HCT116 (cell line): Measurements from ENCODE around the gene SLC2A9. TPM values are rescaled to one million over a fixed set of nuclear protein-coding genes. Genes with fewer than 3 reads are reported as not detected.

Experiments used
- ATAC-seq: fragments of 200-7000 bp; cut with Tn5 transposase; 2 replicates; pipeline ENCODE4 v1.9.1; 2020; ENCODE audit warnings: mild to moderate bottlenecking, moderate library complexity
- BruUV-seq: library from RNA; stranded (reverse); fragments of 400-500 nt; replicated peaks from 2 replicates; lab custom pipeline; 2021; lab: Mats Ljungman, UMichigan
- CTCF ChIA-PET: fragments of 300-600 bp; sonication (Branson Sonifier 250); formaldehyde crosslinking; loops from one replicate; lab custom pipeline; 2021; ENCODE audit warnings: antibody characterized with exemption; lab: Charles Lee
- POLR2A ChIA-PET: fragments of 300-600, 350-600 bp; sonication (Branson Sonifier 250); formaldehyde crosslinking; loops from one replicate; lab custom pipeline; 2021; ENCODE audit warnings: antibody characterized with exemption; lab: Charles Lee
- RAD21 ChIA-PET, 2 experiments: fragments of 300-600 bp; sonication (Branson Sonifier 250); formaldehyde crosslinking; loops; one replicate each; lab custom pipeline; 2023; ENCODE audit warnings: low total read pairs in 2 of 2; ENCODE audit not compliant: uncharacterized antibody in 2 of 2, unreplicated experiment in 2 of 2, low non-redundant PET in 1 of 2; lab: Charles Lee
- DNase-seq: peaks from one replicate; pipeline ENCODE4 v3.0.0-alpha.2; 2010; ENCODE audit warnings: low read depth, low spot score
- H2AFZ ChIP-seq: fragments of 200-600 bp; shearing (Covaris generic), sonication (generic); 2 replicates; pipeline ENCODE4 v1.6.1; 2017; ENCODE audit warnings: low read depth, mixed run types, mixed read lengths, antibody characterized with exemption, low read length; ENCODE audit not compliant: poor library complexity, severe bottlenecking
- H3K27ac ChIP-seq: 2 replicates; pipeline ENCODE4 v1.5.1; 2012; ENCODE audit warnings: low read depth, low read length
- H3K27me3 ChIP-seq: fragments of 200-600 bp; sonication (generic); 2 replicates; pipeline ENCODE4 v1.6.1; 2016; ENCODE audit warnings: mixed run types, low read length, mixed read lengths; ENCODE audit not compliant: insufficient read depth
- H3K36me3 ChIP-seq, 2 experiments: fragments of 200-500 bp in 1 of 2; fragments of 200-600 bp in 1 of 2; sonication (Bioruptor generic) in 1 of 2; sonication (generic) in 1 of 2; 2 replicates each; pipeline versions ENCODE4 v1.5.1 to v1.6.1; 2014 to 2016; ENCODE audit warnings: low read length in 2 of 2, inconsistent platforms in 1 of 2, mixed read lengths in 1 of 2, mixed run types in 1 of 2; ENCODE audit not compliant: insufficient read depth in 2 of 2, control insufficient read depth in 1 of 2
- H3K4me1 ChIP-seq, 2 experiments: fragments of 200-600 bp in 1 of 2; sonication (generic) in 1 of 2; 2 replicates each; pipeline versions ENCODE4 v1.5.1 to v1.6.1; 2012 to 2017; ENCODE audit warnings: low read length in 2 of 2, inconsistent platforms in 1 of 2, mild to moderate bottlenecking in 1 of 2, mixed read lengths in 1 of 2, mixed run types in 1 of 2, moderate library complexity in 1 of 2; ENCODE audit not compliant: insufficient read depth in 2 of 2, control insufficient read depth in 1 of 2
- H3K4me2 ChIP-seq: fragments of 200-600 bp; sonication (generic); 2 replicates; pipeline ENCODE4 v1.6.1; 2017; ENCODE audit warnings: mixed run types, low read length, mixed read lengths
- H3K4me3 ChIP-seq, 2 experiments: fragments of 200-600 bp in 1 of 2; sonication (generic) in 1 of 2; replicated peaks in 1 of 2; 2 replicates each; pipeline ENCODE4 v1.5.1; 2011 to 2016; ENCODE audit warnings: low read length in 2 of 2, control low read depth in 1 of 2, low read depth in 1 of 2, mild to moderate bottlenecking in 1 of 2, mixed read lengths in 1 of 2, mixed run types in 1 of 2
- H3K79me2 ChIP-seq: fragments of 200-600 bp; sonication (generic); 2 replicates; pipeline ENCODE4 v1.6.1; 2017; ENCODE audit warnings: mild to moderate bottlenecking, mixed run types, low read length, moderate library complexity, mixed read lengths; ENCODE audit not compliant: insufficient read depth
- H3K9ac ChIP-seq: fragments of 200-600 bp; sonication (generic); 2 replicates; pipeline ENCODE4 v1.6.1; 2016; ENCODE audit warnings: low read length, mixed read lengths
- H3K9me2 ChIP-seq: fragments of 200-600 bp; sonication (generic), shearing (Covaris generic); 2 replicates; pipeline ENCODE4 v1.6.1; 2017; ENCODE audit warnings: mixed run types, mild to moderate bottlenecking, moderate library complexity; ENCODE audit not compliant: insufficient read depth
- H3K9me3 ChIP-seq, 2 experiments: fragments of 200-500 bp in 1 of 2; fragments of 200-600 bp in 1 of 2; sonication (Bioruptor generic) in 1 of 2; sonication (generic) in 1 of 2; 2 replicates each; pipeline ENCODE4 v1.6.1; 2014 to 2017; ENCODE audit warnings: low read length in 2 of 2, mixed read lengths in 2 of 2, inconsistent platforms in 1 of 2, low read depth in 1 of 2, mild to moderate bottlenecking in 1 of 2, mixed run types in 1 of 2, moderate library complexity in 1 of 2; ENCODE audit not compliant: control insufficient read depth in 1 of 2, insufficient read depth in 1 of 2
- H4K20me1 ChIP-seq: fragments of 200-600 bp; sonication (generic), shearing (Covaris generic); 2 replicates; pipeline ENCODE4 v1.6.1; 2017; ENCODE audit warnings: mixed run types, mild to moderate bottlenecking, moderate library complexity; ENCODE audit not compliant: insufficient read depth
- EGR1 ChIP-seq: IDR thresholded peaks from 2 replicates; pipeline ENCODE4 v1.6.1; 2012; ENCODE audit warnings: low read depth
- ELF1 ChIP-seq: IDR thresholded peaks from 2 replicates; pipeline ENCODE4 v1.6.1; 2012; ENCODE audit warnings: low read depth, borderline replicate concordance
- EZH2 ChIP-seq: fragments of 200-600 bp; sonication (generic); IDR thresholded peaks from 2 replicates; pipeline ENCODE4 v1.6.1; 2017; ENCODE audit warnings: antibody characterized with exemption, mixed run types
- EZH2phosphoT487 ChIP-seq: fragments of 200-600 bp; IDR thresholded peaks from 2 replicates; pipeline ENCODE4 v1.6.1; 2018; ENCODE audit warnings: antibody characterized with exemption, borderline replicate concordance
- FOSL1 ChIP-seq: IDR thresholded peaks from 2 replicates; pipeline ENCODE4 v1.6.1; 2012; ENCODE audit warnings: low read depth
- JUND ChIP-seq: IDR thresholded peaks from 2 replicates; pipeline ENCODE4 v1.6.1; 2012
- POLR2A ChIP-seq: IDR thresholded peaks from 2 replicates; pipeline ENCODE4 v1.7.0; 2011; ENCODE audit warnings: borderline replicate concordance; ENCODE audit not compliant: insufficient read depth, insufficient read length; ENCODE audit errors: extremely low read depth
- RAD21 ChIP-seq: IDR thresholded peaks from 2 replicates; pipeline ENCODE4 v1.6.1; 2012; ENCODE audit warnings: low read depth, mild to moderate bottlenecking
- SIN3A ChIP-seq: IDR thresholded peaks from 2 replicates; pipeline ENCODE4 v1.6.1; 2012; ENCODE audit warnings: low read depth
- SP1 ChIP-seq: IDR thresholded peaks from 2 replicates; pipeline ENCODE4 v1.6.1; 2012; ENCODE audit warnings: low read depth
- intact Hi-C: fragments of 100-400 bp; cut with micrococcal nuclease; formaldehyde crosslinking; loops from 2 replicates; pipeline ENCODE4 v1.10.0; 2022
- total RNA-seq: library from RNA; stranded (reverse); gene quantifications from one replicate; pipeline ENCODE4 v1.2.1, GENCODE V29; 2021; ENCODE audit not compliant: unreplicated experiment
- TF ChIP-seq, protein P1 (sequence below): IDR thresholded peaks from 2 replicates; pipeline ENCODE4 v1.6.1; 2012; ENCODE audit warnings: low read depth
- TF ChIP-seq, protein P2 (sequence below), 3 experiments: fragments of 200-600 bp in 1 of 3; sonication (generic) in 1 of 3; IDR thresholded peaks in 2 of 3; conservative IDR thresholded peaks in 1 of 3; 2 replicates each; pipeline ENCODE4 v1.5.1; 2012 to 2017; ENCODE audit warnings: low read depth in 2 of 3, low read length in 2 of 3, antibody characterized with exemption in 1 of 3, borderline replicate concordance in 1 of 3, control low read depth in 1 of 3, mild to moderate bottlenecking in 1 of 3, mixed read lengths in 1 of 3, mixed run types in 1 of 3, moderate library complexity in 1 of 3; ENCODE audit not compliant: insufficient read depth in 1 of 3

Gene SLC2A9
- total RNA-seq, 1 experiment from 2014 or later, result 2.2 TPM

DNA sequence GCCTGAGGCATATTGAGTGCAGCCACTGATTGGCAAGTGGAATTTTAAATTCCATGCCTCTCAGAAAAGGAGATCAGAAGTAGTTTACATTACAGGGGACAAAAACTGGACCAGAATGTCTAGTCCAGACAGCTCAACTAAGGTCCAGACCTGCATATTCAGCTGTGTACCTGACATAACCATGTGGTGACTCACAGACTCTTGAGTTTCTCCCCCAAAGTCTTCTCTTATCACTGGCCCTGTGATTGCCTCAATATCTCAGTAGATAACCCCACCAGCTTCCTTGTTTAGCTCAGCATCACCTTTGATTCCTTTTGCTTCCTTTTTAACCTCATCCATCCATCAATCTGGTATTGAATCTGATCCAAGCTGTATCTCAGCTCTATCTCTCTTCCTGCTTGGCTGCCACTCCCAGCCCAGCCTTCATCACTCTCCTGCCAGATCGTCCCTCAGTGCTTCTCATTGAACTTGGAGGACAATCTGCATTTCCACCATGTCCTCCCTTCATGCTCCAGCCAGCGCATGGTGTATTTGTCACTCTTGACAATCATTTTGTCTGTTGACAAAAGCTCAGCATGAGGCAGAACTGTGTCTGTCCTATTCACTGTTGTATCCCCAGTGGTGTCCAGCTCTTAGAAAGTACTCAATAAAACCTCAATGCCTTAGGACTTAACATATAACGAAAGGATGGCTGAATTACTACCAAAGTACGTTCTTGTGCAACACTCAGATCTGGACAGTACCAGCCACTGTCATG is 27.8 kb upstream of the SLC2A9 start (continued):
- TF ChIP-seq, protein P1, sequence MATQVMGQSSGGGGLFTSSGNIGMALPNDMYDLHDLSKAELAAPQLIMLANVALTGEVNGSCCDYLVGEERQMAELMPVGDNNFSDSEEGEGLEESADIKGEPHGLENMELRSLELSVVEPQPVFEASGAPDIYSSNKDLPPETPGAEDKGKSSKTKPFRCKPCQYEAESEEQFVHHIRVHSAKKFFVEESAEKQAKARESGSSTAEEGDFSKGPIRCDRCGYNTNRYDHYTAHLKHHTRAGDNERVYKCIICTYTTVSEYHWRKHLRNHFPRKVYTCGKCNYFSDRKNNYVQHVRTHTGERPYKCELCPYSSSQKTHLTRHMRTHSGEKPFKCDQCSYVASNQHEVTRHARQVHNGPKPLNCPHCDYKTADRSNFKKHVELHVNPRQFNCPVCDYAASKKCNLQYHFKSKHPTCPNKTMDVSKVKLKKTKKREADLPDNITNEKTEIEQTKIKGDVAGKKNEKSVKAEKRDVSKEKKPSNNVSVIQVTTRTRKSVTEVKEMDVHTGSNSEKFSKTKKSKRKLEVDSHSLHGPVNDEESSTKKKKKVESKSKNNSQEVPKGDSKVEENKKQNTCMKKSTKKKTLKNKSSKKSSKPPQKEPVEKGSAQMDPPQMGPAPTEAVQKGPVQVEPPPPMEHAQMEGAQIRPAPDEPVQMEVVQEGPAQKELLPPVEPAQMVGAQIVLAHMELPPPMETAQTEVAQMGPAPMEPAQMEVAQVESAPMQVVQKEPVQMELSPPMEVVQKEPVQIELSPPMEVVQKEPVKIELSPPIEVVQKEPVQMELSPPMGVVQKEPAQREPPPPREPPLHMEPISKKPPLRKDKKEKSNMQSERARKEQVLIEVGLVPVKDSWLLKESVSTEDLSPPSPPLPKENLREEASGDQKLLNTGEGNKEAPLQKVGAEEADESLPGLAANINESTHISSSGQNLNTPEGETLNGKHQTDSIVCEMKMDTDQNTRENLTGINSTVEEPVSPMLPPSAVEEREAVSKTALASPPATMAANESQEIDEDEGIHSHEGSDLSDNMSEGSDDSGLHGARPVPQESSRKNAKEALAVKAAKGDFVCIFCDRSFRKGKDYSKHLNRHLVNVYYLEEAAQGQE, result no peak
- TF ChIP-seq EZH2phosphoT487, result no peak
- TF ChIP-seq, protein P2, sequence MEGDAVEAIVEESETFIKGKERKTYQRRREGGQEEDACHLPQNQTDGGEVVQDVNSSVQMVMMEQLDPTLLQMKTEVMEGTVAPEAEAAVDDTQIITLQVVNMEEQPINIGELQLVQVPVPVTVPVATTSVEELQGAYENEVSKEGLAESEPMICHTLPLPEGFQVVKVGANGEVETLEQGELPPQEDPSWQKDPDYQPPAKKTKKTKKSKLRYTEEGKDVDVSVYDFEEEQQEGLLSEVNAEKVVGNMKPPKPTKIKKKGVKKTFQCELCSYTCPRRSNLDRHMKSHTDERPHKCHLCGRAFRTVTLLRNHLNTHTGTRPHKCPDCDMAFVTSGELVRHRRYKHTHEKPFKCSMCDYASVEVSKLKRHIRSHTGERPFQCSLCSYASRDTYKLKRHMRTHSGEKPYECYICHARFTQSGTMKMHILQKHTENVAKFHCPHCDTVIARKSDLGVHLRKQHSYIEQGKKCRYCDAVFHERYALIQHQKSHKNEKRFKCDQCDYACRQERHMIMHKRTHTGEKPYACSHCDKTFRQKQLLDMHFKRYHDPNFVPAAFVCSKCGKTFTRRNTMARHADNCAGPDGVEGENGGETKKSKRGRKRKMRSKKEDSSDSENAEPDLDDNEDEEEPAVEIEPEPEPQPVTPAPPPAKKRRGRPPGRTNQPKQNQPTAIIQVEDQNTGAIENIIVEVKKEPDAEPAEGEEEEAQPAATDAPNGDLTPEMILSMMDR (IDR thresholded peaks at IDR 0.05 in 2 of 3, conservative IDR thresholded peaks at IDR 0.05 in 1 of 3; ENCODE audit: borderline replicate concordance in 1 of 3, insufficient read depth in 1 of 3, low read depth in 2 of 3, low read length in 2 of 3), result no peak
- no peak for TF ChIP-seq RAD21
- TF ChIP-seq, all 23 proteins: peak for 0

DNA sequence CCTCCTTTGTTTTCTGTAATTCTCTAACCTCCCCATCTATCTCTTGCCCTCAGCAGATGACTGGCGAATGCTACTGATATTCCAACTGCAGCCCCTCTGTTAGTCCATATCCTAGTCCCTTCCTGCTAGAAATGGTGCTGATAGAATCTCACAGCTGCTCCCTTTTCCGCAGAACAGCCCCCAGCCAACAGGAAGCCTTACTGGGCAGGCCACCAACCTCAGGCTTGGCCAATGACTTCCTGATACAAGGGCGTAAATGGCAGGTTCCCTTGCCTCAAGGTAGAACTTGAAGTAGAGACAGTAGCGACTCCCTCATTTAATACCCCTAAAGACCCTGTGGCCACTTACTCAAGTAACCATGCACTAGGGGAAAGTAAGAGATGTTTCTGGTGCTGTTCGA is 26.7 kb upstream of the SLC2A9 start:
- Histone ChIP-seq H3K27ac (no peak overlapping the region), H3K9me2 (no peaks in the 10 kb centered on the region), H3K36me3 (no peaks in the 10 kb centered on the region), H3K9ac (no peak overlapping the region), H3K27me3 (no peaks in the 10 kb centered on the region), H3K4me1 (peaks cover 25 to 42% of the 10 kb centered on the region in 2 experiments), H3K4me2 (no peak overlapping the region), H3K4me3 (no peak overlapping the region), H2AFZ (no peak overlapping the region), H3K79me2 (no peaks in the 10 kb centered on the region), H3K9me3 (peaks cover 0 to 1% of the 10 kb centered on the region in 2 experiments; a peak in 2 of 4 replicates), H4K20me1 (no peaks in the 10 kb centered on the region)
- intact Hi-C loops, result no loop called here
- ChIA-PET RAD21 (no interaction called here), POLR2A (no interaction called here), CTCF (no interaction called here)
- DNase-seq, result no peak
- no peak for ATAC-seq
- no TSS peak for BruUV-seq
- TF ChIP-seq FOSL1, result no peak
- TF ChIP-seq, protein P1, result no peak
- TF ChIP-seq, protein P2 (IDR thresholded peaks at IDR 0.05 in 2 of 3, conservative IDR thresholded peaks at IDR 0.05 in 1 of 3; ENCODE audit: borderline replicate concordance in 1 of 3, insufficient read depth in 1 of 3, low read depth in 2 of 3, low read length in 2 of 3), result no peak
- no peak for TF ChIP-seq JUND
- no peak for TF ChIP-seq POLR2A
- TF ChIP-seq EZH2, result no peak
- TF ChIP-seq EGR1, result no peak
- TF ChIP-seq ELF1, result no peak
- no peak for TF ChIP-seq SP1
- TF ChIP-seq SIN3A, result no peak
